Measurements from ENCODE around the gene TP53TG5. TPM values are rescaled to one million over a fixed set of nuclear protein-coding genes. Genes with fewer than 3 reads are reported as not detected.

Gene TP53TG5
- total RNA-seq, 4 donors from 2014 or later: not detected

DNA sequence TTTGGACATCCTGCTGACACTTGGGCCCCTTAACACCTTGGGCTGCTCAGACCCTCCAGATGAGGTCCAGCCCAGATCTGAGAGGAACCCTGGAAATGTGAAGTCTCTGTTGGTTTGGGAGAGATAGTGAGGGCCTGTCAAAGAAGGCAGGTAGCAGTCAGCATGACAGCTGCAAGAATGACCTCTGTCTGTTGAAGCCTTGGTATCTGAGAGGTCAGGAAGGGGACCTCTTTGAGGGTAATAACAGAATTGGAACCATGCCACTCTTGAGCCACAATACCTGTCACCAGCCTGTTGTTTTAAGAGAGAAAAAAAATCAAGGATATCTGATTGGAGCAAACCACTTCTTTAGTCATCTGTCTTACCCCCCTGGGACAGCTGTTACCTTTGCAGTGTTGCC, 11.0 kb downstream of the TP53TG5 start:
- no peak for DNase-seq (ENCODE audit: low spot score in 2 of 2)
- no peak overlapping the region for H3K4me3 ChIP-seq (ENCODE audit: low read depth, poor library complexity, severe bottlenecking)
- TF ChIP-seq, protein P1, sequence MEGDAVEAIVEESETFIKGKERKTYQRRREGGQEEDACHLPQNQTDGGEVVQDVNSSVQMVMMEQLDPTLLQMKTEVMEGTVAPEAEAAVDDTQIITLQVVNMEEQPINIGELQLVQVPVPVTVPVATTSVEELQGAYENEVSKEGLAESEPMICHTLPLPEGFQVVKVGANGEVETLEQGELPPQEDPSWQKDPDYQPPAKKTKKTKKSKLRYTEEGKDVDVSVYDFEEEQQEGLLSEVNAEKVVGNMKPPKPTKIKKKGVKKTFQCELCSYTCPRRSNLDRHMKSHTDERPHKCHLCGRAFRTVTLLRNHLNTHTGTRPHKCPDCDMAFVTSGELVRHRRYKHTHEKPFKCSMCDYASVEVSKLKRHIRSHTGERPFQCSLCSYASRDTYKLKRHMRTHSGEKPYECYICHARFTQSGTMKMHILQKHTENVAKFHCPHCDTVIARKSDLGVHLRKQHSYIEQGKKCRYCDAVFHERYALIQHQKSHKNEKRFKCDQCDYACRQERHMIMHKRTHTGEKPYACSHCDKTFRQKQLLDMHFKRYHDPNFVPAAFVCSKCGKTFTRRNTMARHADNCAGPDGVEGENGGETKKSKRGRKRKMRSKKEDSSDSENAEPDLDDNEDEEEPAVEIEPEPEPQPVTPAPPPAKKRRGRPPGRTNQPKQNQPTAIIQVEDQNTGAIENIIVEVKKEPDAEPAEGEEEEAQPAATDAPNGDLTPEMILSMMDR (IDR thresholded peaks at IDR 0.05): no peak
- TF ChIP-seq POLR2A (IDR thresholded peaks at IDR 0.05): no peak
- intact Hi-C loops (cut with DNase I; ENCODE audit: low total_unique reads): no loop called here

DNA sequence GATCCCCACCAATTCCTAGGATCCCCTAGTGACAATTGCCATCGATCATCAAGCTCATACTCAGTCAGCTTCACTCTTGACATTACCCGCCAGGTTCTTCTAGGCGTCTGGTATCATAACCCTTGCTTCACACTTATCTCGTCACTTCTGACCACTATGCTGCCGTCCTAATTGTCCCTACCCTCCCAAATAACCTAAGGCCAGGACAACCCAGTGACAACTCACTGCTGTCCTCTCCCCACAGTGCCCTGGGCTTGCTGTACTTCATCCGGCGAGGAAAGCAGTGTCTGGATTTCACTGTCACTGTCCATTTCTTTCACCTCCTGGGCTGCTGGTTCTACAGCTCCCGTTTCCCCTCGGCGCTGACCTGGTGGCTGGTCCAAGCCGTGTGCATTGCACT, 11.5 kb downstream of the TP53TG5 start:
- TF ChIP-seq POLR2A (IDR thresholded peaks at IDR 0.05): no peak
- TF ChIP-seq, protein P1 (IDR thresholded peaks at IDR 0.05): no peak
- no peak overlapping the region for H3K4me3 ChIP-seq (ENCODE audit: low read depth, poor library complexity, severe bottlenecking)
- intact Hi-C loops (cut with DNase I; ENCODE audit: low total_unique reads): no loop called here
- WGBS, 2 donors: 87 to 93% methylated on average over 11 of the region's 11 CpGs
- no peak for DNase-seq (ENCODE audit: low spot score in 2 of 2)

DNA sequence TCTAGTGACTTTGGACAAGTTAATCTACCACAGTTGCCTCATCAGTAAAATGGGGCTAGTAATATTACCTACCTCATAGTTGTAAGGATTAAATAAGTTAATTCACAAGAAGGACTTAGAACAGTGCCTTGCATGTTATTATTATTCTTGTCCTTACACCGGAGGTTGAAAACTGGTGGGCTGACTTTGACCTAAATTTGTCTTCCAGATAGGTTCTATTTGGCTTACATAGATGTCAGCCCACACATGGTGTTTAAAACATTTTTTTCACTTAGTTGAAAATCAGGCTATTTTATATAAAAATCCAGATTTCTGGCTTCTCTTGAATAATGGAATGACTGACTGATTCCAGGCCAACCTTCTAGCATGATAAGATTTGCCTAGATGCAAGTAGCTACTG, 11.9 kb downstream of the TP53TG5 start:
- DNase-seq (ENCODE audit: low spot score in 2 of 2): no peak
- no peak overlapping the region for H3K4me3 ChIP-seq (ENCODE audit: low read depth, poor library complexity, severe bottlenecking)
- TF ChIP-seq POLR2A (IDR thresholded peaks at IDR 0.05): no peak
- TF ChIP-seq, protein P1 (IDR thresholded peaks at IDR 0.05): no peak
- WGBS, 2 donors: 83 to 91% methylated on average over 1 of the region's 1 CpG
- intact Hi-C loops (cut with DNase I; ENCODE audit: low total_unique reads): no loop called here

DNA sequence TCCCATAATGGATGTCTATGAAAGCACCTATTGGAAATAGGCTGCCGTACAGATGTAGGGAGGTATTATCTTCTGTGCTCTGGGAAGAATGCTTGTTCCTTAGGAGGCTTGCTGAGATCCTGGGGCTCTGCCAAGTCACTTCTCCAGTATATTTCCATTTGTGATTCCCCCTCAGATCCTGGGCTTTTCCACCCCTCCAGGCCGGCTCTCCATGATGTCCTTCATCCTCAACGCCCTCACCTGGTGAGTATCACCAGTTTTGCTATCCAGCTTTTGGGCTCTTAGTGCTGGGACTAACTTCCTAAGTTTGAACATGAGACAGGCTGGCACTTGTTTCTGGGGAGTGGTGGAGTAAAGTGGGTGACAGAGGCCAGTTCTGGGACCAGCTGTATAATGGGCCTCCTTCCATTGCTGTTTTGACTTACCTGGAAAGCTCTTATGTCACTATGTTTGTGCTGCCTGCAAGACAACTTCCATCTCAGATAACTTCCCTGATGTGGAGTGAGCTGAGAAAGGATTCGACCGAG, 12.6 kb downstream of the TP53TG5 start:
- intact Hi-C loops (cut with DNase I; ENCODE audit: low total_unique reads): no loop called here
- 88 to 89% methylated on average over 5 of the region's 5 CpGs for WGBS, 2 donors
- no peak for DNase-seq (ENCODE audit: low spot score in 2 of 2)
- TF ChIP-seq, protein P1 (IDR thresholded peaks at IDR 0.05): no peak
- no peak for TF ChIP-seq POLR2A (IDR thresholded peaks at IDR 0.05)
- H3K4me3 ChIP-seq (ENCODE audit: low read depth, poor library complexity, severe bottlenecking): no peak overlapping the region

DNA sequence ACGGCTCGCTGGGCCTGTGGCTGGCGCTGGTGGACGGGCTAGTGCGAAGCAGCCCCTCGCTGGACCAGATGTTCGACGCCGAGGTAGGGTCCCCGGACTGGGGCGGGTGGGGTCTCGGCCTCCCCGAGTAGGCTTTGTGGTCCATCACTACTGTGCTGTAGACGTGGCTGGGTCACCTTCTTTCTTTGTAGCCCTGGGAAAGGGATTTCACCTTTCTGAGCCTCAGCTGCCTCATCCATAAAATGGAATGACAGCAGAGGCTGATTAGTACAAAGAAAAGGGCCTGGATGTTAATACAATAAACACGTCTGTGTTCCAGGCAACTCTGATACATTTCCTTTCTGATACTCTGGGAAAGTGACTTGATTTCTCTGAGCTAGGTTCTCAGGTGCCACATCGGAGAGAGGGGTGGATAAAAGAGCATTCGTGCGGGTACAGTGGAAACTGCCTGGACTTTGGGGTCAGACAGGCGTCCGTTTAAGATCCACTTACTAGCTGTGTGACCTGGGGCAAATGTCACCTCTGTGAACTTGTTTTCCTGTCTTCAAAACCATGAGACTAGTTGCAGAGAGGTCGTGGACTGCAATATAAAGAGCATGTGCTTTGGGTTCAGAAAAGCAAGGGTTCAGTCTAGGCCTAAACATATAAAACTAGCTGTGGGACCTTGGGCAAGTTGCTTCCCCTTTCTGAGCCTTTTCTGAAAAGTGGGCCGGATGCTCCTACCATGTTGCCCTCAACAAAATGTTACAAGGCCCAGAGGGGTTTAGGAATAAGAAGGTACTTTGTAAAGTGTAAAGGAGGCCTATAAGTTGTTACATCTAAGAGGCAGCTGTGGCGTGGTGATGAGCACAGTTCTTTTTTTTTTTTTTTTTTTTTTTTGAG, 14.3 kb downstream of the TP53TG5 start:
- DNase-seq (ENCODE audit: low spot score in 2 of 2): no peak
- TF ChIP-seq, protein P1 (IDR thresholded peaks at IDR 0.05): no peak
- no peak for TF ChIP-seq POLR2A (IDR thresholded peaks at IDR 0.05)
- WGBS, 2 donors: 25 to 37% methylated on average over 13 to 16 of the region's 23 CpGs
- intact Hi-C loops (cut with DNase I; ENCODE audit: low total_unique reads): no loop called here
- peak overlapping the region; percentile 48 for H3K4me3 ChIP-seq (ENCODE audit: low read depth, poor library complexity, severe bottlenecking)

Data from lower leg skin (tissue), 4 donors.